Measurements from ENCODE around the gene UBE2V1. TPM values are rescaled to one million over a fixed set of nuclear protein-coding genes. Genes with fewer than 3 reads are reported as not detected.

The UBE2V1 gene
- total RNA-seq, 1 experiment from 2014 or later, result 38.1 TPM

DNA sequence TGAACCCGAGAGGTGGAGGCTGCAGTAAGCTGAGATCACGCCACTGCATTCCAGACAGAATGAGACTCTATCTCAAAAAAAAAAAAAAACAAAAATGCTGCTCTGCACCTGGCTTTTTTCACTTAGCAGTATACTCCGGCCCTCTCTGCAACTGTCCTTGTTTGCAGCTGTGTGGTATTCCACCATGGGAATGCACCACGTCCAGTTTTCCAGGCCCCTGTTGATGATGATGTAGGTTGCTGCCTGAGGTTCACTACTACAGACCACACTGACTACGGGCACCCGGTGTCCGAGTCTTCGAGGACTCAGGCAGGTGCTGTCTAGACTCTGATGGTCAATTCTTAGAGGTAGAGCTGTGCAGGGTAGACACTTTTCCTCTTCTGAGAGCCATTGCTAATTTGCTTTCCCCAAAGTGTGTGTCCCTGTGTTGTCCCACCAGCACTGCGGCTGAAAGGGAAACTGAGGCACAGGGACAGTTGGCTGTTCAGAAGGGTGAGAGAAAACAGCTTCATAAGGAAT is 56.5 kb downstream of the UBE2V1 start:
- no peak for DNase-seq (ENCODE audit: low read depth)
- in situ Hi-C loops (cut with HindIII; ENCODE audit: low pct_unique_long_range_greater_than_20kb, low sequenced_read_pairs), result no loop called here

DNA sequence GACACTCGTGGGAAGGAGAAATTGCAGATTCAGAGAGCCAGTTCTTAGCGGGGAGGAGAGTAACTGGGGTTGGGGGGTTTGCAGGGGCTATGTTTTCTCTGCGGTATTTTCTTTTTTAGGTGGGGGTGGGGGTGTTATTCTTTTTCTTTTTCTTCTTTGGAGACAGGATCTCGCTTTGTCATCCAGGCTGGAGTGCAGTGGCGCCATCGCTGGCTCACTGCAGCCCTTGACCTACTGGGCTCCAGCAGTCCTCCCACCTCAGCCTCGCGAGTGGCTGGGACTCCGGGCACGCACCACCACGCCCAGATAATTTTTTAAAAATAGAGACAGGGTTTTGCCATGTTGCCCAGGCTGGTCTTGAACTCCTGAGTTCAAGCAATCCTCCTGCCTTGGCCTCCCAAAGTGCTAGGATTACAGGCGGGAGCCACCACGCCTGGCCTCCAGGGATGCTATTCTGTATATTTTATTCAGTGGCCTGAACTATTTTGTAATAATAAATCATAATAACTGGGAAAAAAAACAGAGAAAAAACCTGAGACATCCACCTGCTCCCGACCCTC is 57.3 kb downstream of the UBE2V1 start:
- no peak for DNase-seq (ENCODE audit: low read depth)
- in situ Hi-C loops (cut with HindIII; ENCODE audit: low pct_unique_long_range_greater_than_20kb, low sequenced_read_pairs), result no loop called here

DNA sequence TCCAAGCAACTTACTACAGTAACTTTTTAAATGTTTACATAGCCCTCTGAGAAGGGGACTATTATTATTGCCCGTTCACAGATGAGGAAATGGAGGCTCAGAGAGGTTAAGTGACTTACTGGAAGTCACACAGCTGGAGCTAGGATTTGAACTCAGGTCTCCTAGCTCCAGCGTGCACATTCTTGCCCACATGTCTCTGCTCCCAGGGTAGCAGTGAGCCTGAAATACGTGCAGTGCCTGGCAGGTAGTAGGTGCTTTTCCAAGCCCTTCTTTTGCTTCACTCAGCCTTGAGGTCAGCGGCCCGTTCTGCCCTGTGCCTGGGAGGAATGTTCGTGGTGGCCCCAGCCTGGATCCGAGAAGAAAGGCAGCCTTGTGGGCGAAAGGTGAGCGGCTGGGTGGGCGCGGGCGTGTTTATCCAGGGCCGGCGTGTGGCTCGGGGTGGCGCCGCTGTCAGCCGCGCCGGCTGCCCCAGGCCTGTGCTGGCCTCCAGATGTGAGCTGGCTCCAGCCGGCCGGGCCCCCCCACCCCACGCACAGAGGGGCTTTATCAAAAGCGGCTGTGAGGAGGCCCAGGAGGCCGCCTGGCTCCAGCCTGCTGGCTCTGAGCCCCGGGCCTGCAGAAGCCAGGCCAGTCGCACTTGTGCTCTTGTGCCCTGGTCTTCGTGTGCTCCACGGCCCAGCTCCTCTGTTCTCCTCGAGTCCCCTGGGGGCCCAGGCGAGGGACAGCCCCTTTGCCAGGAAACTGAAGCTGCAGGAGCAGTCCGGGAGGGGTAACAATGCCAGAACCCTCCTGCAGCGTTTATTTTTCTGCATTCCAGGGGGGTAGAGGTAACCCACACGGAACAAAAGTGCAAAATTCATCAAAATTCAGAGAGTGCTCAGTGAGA is 58.1 kb downstream of the UBE2V1 start:
- in situ Hi-C loops (cut with HindIII; ENCODE audit: low pct_unique_long_range_greater_than_20kb, low sequenced_read_pairs), result no loop called here
- peak; percentile 97 for DNase-seq (ENCODE audit: low read depth)

- in situ Hi-C loops (cut with HindIII; ENCODE audit: low pct_unique_long_range_greater_than_20kb, low sequenced_read_pairs), result no loop called here
- no peak for DNase-seq (ENCODE audit: low read depth)
These were observed 58.8 kb downstream of the UBE2V1 start for GRCh38 chr20:50054231-50054547.

DNA sequence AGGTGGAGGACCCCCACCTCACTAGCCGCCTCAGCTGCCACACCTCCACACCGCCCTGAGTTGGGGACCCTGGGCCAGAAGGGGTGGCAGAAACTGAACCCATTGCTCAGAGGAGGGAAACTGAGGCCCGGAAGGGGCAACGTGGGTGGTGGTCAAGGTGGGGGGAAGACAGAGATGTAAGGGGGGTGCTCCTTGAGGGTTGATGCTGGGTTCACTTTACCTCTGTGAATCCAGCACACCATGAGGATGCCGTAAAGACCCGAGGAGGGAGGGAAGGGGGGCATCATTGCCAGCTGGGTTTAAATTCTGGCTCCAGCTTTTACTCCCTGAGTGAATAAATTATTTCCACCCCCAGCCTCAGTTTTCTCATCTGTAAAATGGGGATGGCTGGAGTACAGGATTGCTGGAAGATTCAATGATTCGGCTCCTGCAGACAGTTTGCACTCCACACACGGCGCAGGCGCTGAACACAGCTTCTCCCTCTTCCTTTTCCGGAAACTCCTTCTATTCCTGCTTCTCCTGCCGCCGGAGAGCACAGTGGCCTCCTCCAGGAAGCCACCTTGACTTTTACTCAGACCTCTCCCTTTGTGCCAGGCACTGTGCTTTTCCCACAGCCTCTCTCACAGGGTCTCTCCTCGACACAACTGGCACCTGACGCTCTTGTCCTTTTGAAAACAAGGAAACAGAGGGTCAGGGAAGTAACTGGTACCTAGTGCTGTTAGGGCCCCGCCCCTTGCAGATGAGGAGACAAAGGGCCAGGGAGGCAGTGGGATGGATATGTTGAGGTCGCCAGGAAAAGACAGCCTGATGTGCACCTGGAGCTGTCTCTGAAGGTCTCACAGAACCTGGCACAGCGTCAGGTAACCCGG is 59.4 kb downstream of the UBE2V1 start:
- in situ Hi-C loops (cut with HindIII; ENCODE audit: low pct_unique_long_range_greater_than_20kb, low sequenced_read_pairs), result no loop called here
- no peak for DNase-seq (ENCODE audit: low read depth)

GRCh38 chr20:50052550-50053361 is 60.2 kb downstream of the UBE2V1 start:
- in situ Hi-C loops (cut with HindIII; ENCODE audit: low pct_unique_long_range_greater_than_20kb, low sequenced_read_pairs), result no loop called here
- no peak for DNase-seq (ENCODE audit: low read depth)

DNA sequence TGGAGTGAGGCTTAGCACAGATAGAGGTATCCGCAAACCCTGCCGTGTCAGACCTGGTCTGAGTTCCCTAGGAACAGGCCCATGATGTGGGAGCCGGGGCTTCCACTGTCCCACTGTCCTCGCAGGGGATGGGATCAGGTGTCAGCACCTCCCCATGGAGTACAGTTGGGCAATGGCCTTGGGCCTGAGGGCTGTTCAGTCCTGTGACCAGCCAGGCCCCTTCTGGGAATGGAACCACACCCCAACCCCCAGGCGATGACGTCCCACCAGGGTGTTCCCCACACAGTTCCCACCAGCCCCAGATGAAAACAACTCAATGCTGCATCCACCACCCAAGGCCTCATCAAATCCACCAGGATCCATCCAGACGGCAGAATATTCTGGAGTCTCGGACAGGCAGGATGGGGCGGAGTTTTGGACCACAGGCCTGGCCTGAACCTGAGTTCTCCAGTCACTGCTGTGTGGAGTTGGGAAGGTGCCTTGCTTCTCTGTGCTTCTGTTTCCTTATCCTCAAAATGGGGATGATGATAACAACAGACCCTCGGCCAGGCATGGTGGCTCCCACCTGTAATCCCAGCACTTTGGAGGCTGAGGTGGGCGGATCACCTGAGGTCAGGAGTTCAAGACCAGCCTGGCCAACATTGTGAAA is 62.2 kb downstream of the UBE2V1 start:
- DNase-seq (ENCODE audit: low read depth), result no peak

DNA sequence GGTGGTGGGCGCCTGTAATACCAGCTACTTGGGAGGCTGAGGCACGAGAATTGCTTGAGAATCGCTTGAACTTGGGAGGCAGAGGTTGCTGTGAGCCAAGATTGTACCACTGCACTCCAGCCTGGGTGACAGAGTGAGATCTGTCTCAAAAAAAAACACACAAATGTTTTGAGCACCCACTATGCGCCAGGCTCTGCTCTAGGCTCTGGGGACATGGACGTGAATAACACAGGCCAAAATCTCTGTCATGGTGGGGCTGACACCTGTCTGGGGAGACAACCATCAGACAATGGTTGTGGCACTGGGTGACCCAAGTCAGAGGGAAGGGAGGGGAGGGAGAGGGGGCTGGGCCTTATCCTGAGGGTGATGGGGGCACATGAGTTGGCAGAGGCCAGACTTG is 62.7 kb downstream of the UBE2V1 start:
- no peak for DNase-seq (ENCODE audit: low read depth)
- in situ Hi-C loops (cut with HindIII; ENCODE audit: low pct_unique_long_range_greater_than_20kb, low sequenced_read_pairs), result no loop called here

More for the DNA sequence above, 62.2 kb downstream of the UBE2V1 start:
- in situ Hi-C loops (cut with HindIII; ENCODE audit: low pct_unique_long_range_greater_than_20kb, low sequenced_read_pairs), result no loop called here

GRCh38 chr20:50049442-50050026 is 63.4 kb downstream of the UBE2V1 start:
- no peak for DNase-seq (ENCODE audit: low read depth)
- in situ Hi-C loops (cut with HindIII; ENCODE audit: low pct_unique_long_range_greater_than_20kb, low sequenced_read_pairs), result no loop called here

GRCh38 chr20:50048420-50049166 is 64.4 kb downstream of the UBE2V1 start:
- in situ Hi-C loops (cut with HindIII; ENCODE audit: low pct_unique_long_range_greater_than_20kb, low sequenced_read_pairs), result no loop called here

DNA sequence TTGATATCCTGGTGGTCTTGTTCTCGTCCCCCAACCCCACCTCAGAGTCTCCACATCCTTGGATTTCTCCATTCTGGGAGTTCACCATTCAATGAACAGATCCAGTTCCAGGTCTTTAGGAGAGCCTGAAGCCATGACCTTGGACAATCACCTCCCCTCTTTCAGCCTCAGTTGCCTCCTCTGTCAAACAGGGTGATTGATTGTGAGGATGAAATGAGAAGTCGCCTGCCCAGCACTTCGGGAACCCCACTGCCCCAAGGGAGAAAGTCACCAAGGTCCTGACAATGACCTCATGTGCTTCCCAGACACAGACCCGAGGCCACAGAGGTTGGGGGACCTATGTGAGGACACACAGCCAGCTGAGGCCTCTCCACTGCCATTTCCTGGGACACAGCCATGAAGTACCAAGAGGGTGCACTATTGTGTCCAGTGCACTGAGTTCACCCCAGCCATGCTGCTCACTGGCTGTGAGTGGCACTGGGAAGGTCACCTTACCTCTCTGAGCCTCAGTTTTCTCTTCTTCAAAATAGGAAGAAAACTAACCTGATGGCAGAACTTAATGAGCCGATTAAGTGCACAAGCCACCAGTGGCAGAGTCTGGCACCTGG is 68.5 kb downstream of the UBE2V1 start:
- in situ Hi-C loops (cut with HindIII; ENCODE audit: low pct_unique_long_range_greater_than_20kb, low sequenced_read_pairs), result no loop called here
- DNase-seq (ENCODE audit: low read depth), result no peak

More at GRCh38 chr20:50048420-50049166, 64.4 kb downstream of the UBE2V1 start:
- DNase-seq (ENCODE audit: low read depth), result no peak

GRCh38 chr20:50043573-50044352 is 69.2 kb downstream of the UBE2V1 start:
- DNase-seq (ENCODE audit: low read depth), result no peak
- in situ Hi-C loops (cut with HindIII; ENCODE audit: low pct_unique_long_range_greater_than_20kb, low sequenced_read_pairs), result no loop called here

DNA sequence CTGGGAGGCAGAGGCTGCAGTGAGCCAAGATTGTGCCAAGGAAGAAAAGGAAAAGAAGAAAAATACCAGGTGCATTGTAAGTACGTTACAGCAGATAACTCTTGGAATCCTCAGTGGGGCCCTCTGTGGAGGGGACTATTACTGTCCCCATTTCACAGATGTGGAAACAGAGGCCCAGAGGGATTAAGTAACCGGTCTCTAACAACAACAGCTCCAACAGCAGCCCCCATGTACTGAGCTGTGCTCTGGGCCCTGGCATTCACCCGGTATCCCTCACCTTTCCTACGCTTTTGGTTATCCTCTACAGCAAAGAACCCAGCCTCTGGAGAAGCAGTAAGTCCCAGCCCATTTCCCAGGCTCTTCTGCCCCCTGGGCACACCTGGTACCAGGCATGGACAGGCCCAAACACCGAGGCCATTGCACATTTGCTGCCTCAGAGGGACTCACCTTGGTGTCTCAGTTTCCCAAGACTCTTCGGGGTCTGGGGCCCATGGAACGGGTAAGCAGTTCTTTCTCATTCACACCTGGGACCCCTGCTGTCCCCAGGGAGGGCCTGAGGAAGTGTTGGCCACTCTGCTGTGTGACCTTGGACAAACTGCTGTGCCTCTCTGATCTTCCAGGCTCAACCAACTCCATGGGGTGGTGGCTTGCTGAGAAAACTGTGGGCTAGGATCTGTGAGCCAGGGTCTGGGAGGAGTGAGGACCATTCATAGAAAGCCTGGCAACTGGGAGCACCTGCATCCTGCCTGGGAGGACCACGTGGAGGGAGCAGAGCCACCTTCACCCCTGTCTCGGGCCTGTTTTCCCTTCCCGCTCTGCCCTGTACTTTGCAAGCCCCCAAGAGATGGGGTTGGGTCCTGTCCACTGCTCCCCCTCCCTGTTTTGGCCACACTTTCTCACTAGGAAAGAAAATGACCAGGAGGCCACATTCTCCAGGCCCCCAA is 70.3 kb downstream of the UBE2V1 start:
- in situ Hi-C loops (cut with HindIII; ENCODE audit: low pct_unique_long_range_greater_than_20kb, low sequenced_read_pairs), result no loop called here
- no peak for DNase-seq (ENCODE audit: low read depth)

GRCh38 chr20:50041246-50041873 is 71.6 kb downstream of the UBE2V1 start:
- in situ Hi-C loops (cut with HindIII; ENCODE audit: low pct_unique_long_range_greater_than_20kb, low sequenced_read_pairs), result no loop called here

More at GRCh38 chr20:50041246-50041873, 71.6 kb downstream of the UBE2V1 start:
- no peak for DNase-seq (ENCODE audit: low read depth)

All from Caki2 (cell line).